GM10266 (cell line): ENCODE results near the gene GPRC5C.
"Not testable (repeated sequence)": the region's sequence is repeated elsewhere in the genome, so short reads cannot be mapped to it uniquely, and the experiment has no call there.

Source experiments
- DNase-seq: peaks from one replicate; pipeline ENCODE4 v3.0.0; 2012; ENCODE audit errors: extremely low spot score
- CTCF ChIP-seq: IDR thresholded peaks from 2 replicates; pipeline ENCODE4 v1.5.1; 2012; ENCODE audit warnings: mild to moderate bottlenecking, low read depth; ENCODE audit not compliant: control insufficient read depth, insufficient read depth; ENCODE audit errors: missing control alignments

The GPRC5C gene

GRCh38 chr17:74484066-74484465, 52.2 kb downstream of the GPRC5C start:
- no peak for DNase-seq
- no peak for TF ChIP-seq CTCF

GRCh38 chr17:74485022-74485743, 53.3 kb downstream of the GPRC5C start:
- TF ChIP-seq CTCF: no peak
- DNase-seq: peak; percentile 1

GRCh38 chr17:74485841-74486240, 54.0 kb downstream of the GPRC5C start:
- DNase-seq: peak; percentile 1
- TF ChIP-seq CTCF: no peak

GRCh38 chr17:74488276-74488675, 56.4 kb downstream of the GPRC5C start:
- DNase-seq: not testable (repeated sequence)

GRCh38 chr17:74490716-74491115, 58.8 kb downstream of the GPRC5C start:
- no peak for TF ChIP-seq CTCF
- DNase-seq: no peak

GRCh38 chr17:74491626-74492025, 59.7 kb downstream of the GPRC5C start:
- TF ChIP-seq CTCF: no peak
- DNase-seq: no peak

- DNase-seq: peak; percentile 65
Measured at GRCh38 chr17:74493331-74493833, 61.5 kb downstream of the GPRC5C start.

More at GRCh38 chr17:74493331-74493833, 61.5 kb downstream of the GPRC5C start:
- TF ChIP-seq CTCF: peak; percentile 92
